Measurements from ENCODE around the gene TCEAL4.

DNA sequence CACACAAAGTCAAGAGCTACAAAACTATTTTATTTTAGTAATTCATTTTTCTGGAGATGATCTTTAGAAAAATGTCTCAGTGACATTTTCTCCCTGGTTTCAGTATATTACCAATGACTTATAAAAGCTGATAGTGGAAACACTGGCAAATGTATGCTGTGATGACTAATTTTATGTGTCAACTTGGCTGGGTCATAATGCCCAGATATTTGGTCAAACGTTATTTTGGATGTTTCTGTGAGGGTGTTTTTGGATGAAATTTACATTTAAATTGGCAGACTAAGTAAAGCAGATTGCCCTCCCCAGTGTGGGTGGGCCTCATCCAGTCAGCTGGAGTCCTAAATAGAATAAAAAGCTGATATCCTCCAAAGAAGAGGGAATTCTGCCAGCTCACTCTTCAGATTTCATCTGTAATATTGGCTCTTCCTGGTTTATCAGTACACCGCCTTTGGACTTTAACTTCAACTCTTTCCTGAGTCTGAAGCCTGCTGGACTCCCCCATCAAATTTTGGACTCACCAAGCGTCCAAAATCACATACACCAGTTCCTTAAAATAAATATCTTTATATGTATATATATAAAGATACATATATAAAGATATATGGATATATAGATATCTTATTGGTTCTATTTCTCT lies 34.8 kb upstream of the TCEAL4 start:
- TF ChIP-seq POLR2AphosphoS5 (IDR thresholded peaks at IDR 0.05; ENCODE audit: low read depth, low read length) = no peak
- no peak for TF ChIP-seq TAF1 (IDR thresholded peaks at IDR 0.05; ENCODE audit: borderline replicate concordance, low read depth, low read length)
- no peak for TF ChIP-seq POLR2A (IDR thresholded peaks at IDR 0.05; ENCODE audit: low read depth, low read length)

Measured in GM12892 (cell line).